Urinary bladder (tissue), 4 donors: ENCODE data around the gene ST7L. TPM values are rescaled to one million over a fixed set of nuclear protein-coding genes. Genes with fewer than 3 reads are reported as not detected.

Experiments used
- DNase-seq: peaks from one replicate; pipeline ENCODE4 v3.0.0-alpha.2; 2015; ENCODE audit errors: extremely low spot score
- H3K27ac ChIP-seq: one replicate; pipeline ENCODE4 v1.5.1; 2013; ENCODE audit warnings: low read depth, mild to moderate bottlenecking, moderate library complexity
- H3K36me3 ChIP-seq: one replicate; pipeline ENCODE4 v1.6.1; 2013; ENCODE audit warnings: mild to moderate bottlenecking, moderate library complexity; ENCODE audit not compliant: insufficient read depth
- H3K4me1 ChIP-seq: one replicate; pipeline ENCODE4 v1.6.1; 2013; ENCODE audit warnings: mild to moderate bottlenecking, moderate library complexity; ENCODE audit not compliant: insufficient read depth
- H3K4me3 ChIP-seq: one replicate; pipeline ENCODE4 v1.5.1; 2013; ENCODE audit warnings: low read depth, low read length
- WGBS: extraction: QIAGEN DNeasy Blood & Tissue Kit; methylation state at CpG from one replicate; pipeline ENCODE4 v1.1.7; 2013; 5-methylcytosine and 5-hydroxymethylcytosine counted together
- polyA plus RNA-seq: library from polyadenylated mRNA; stranded (reverse); fragments of 200-250 nt; gene quantifications from one replicate; pipeline ENCODE4 v1.2.3, GENCODE V29; 2013
- total RNA-seq: library from RNA; depleted of rRNA; stranded (reverse); fragments of >200 nt; gene quantifications from one replicate; pipeline ENCODE4 v1.2.3, GENCODE V29; 2014
- donor health status: healthy with polysubstance abuse.
- donor health status: healthy.

ST7L gene
- total and polyA plus RNA-seq, 2 donors = 12.6 to 38.1 TPM

DNA sequence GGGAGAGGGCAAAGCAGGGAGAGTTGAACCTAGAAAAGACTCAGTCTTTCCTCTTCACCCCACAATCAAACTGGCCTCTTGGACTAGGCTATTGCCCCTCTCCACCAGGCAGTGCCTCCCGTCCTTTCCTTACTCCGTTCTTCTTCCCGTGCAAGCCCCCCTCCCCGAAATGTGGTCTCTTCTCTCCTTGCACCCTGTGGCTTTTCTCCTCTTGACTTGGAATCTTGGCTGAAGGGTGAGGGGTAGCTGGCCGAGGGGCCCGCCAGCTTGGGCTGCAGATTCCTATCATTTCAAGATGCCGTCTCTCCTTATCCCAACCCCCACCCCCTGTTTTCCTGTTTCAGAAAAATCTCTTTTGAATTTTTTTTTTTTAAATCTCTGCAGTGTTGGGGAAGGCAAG lies 108.6 kb downstream of the ST7L start:
- H3K36me3 ChIP-seq = no peaks in the 10 kb centered on the region
- 69% methylated on average over 7 of the region's 7 CpGs for WGBS
- no peak for DNase-seq
- no peak overlapping the region for H3K4me3 ChIP-seq
- no peak overlapping the region for H3K27ac ChIP-seq
- no peaks in the 10 kb centered on the region for H3K4me1 ChIP-seq

- Histone ChIP-seq H3K4me3 (no peak overlapping the region), H3K4me1 (no peaks in the 10 kb centered on the region)
- DNase-seq = no peak
These were observed 109.2 kb downstream of the ST7L start for GRCh38 chr1:112509660-112510178.

GRCh38 chr1:112509005-112509659 lies 109.8 kb downstream of the ST7L start:
- Histone ChIP-seq H3K4me3 (peak overlapping the region; percentile 53), H3K36me3 (no peaks in the 10 kb centered on the region), H3K27ac (peak overlapping the region; percentile 74), H3K4me1 (no peaks in the 10 kb centered on the region)
- no peak for DNase-seq
- WGBS = 15% methylated on average over 66 of the region's 66 CpGs

More at GRCh38 chr1:112509660-112510178, 109.2 kb downstream of the ST7L start:
- H3K27ac ChIP-seq = peak overlapping the region; percentile 74
- H3K36me3 ChIP-seq = no peaks in the 10 kb centered on the region
- 58% methylated on average over 16 of the region's 16 CpGs for WGBS

DNA sequence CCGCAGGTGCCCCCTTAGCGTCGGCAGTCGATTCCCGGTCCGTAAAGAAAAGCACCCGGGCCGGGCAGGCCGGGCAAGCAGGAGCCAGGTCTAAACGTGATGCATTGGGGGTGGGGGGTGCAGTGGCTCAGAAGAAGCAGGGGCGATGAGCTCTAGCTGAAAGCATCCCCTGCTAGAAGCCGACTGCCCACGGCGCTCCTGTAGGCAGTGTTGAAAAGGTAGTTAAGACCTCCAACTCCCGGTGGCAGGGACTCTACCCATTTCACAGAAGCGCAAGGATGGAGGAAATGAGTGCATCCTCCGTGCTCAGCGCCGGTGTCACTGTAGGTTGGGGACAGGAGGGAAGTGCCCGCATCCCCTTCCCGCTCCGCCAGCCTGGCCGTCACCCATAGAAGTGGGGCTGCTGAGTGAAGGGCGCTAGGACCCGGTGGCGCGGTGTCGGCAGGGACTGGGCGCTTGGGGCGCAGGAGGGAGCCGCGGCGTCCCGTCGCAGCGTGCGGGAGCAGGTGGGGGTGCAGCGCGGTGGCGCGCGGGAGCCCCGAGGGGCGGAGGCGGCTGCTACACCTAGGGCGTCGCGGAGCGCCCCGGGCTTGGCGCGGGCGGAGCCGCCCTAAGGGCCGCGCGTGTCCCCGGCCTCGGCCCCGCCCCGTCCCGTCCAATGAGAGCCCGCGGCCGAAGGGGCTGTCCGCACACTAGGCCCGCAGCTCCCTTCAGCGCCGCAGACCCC lies 110.5 kb downstream of the ST7L start, which contains the start of gene WNT2B:
Gene WNT2B, plus strand, starts transcription at position 688 of the 727 bp plus-strand sequence. CDS start 298 bp downstream, outside the sequence.
- H3K4me3 ChIP-seq = peak within 1 kb of the TSS; percentile 53
- H3K4me1 ChIP-seq = no peaks in the 10 kb centered on the region
- no peaks in the 10 kb centered on the region for H3K36me3 ChIP-seq
- WGBS = under 1% methylated on average over 69 of the region's 69 CpGs
- H3K27ac ChIP-seq = peak within 1 kb of the TSS; percentile 74
- no peak for DNase-seq

GRCh38 chr1:112507921-112508277 lies 111.0 kb downstream of the ST7L start:
- no peak overlapping the region for H3K27ac ChIP-seq
- no peaks in the 10 kb centered on the region for H3K4me1 ChIP-seq
- DNase-seq = no peak
- peak overlapping the region; percentile 53 for H3K4me3 ChIP-seq
- no peaks in the 10 kb centered on the region for H3K36me3 ChIP-seq
- 1% methylated on average over 15 of the region's 15 CpGs for WGBS

DNA sequence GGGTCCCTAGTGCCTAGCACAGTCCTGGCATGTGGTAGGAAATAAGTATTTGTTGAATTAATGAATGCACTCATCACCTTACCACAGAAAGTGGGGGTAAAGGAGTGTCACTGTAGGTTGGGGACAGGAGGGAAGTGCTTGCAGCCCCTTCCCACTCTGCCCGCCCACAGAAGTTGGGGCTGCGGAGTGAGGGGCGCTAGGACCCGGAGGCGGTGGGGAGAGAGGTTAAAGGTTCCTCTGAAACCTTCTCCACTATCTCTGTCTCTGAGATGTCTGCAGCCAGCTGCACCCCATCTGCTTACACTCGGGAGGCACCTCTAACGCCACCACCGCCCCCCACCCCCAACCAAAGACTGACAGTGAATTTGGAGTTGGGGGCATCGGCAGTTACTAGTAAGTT lies 111.6 kb downstream of the ST7L start:
- no peak overlapping the region for H3K27ac ChIP-seq
- H3K4me1 ChIP-seq = no peaks in the 10 kb centered on the region
- 74% methylated on average over 9 of the region's 9 CpGs for WGBS
- H3K4me3 ChIP-seq = no peak overlapping the region
- H3K36me3 ChIP-seq = no peaks in the 10 kb centered on the region
- no peak for DNase-seq

DNA sequence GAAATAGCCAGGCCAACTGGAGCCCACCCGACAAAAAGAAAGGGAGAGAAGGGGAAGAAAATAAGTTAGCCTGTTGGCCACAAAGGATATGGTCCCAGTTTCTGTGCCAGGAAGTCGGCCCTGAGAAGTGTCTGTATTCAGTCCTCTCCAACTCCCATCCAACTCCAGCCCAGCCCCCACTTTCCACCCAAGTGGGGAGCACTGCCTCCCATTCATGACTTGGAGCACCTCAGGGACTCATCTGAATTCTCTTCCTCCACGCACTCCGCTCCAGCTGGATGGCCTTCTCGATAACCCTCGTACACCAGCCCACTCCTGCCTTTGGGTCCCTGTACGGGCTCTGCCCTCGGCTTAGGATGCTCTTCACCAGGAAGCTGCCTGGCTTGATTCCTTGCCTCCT lies 112.2 kb downstream of the ST7L start:
- H3K36me3 ChIP-seq = no peaks in the 10 kb centered on the region
- H3K27ac ChIP-seq = no peak overlapping the region
- no peaks in the 10 kb centered on the region for H3K4me1 ChIP-seq
- DNase-seq = no peak
- WGBS = 89% methylated on average over 8 of the region's 8 CpGs
- H3K4me3 ChIP-seq = no peak overlapping the region

GRCh38 chr1:112506306-112506705 lies 112.6 kb downstream of the ST7L start:
- Histone ChIP-seq H3K36me3 (no peaks in the 10 kb centered on the region), H3K4me3 (no peak overlapping the region), H3K4me1 (no peaks in the 10 kb centered on the region), H3K27ac (no peak overlapping the region)
- no peak for DNase-seq
- 86% methylated on average over 2 of the region's 2 CpGs for WGBS

- 85% methylated on average over 3 of the region's 3 CpGs for WGBS
- no peak overlapping the region for H3K27ac ChIP-seq
- DNase-seq = no peak
- no peaks in the 10 kb centered on the region for H3K36me3 ChIP-seq
- H3K4me1 ChIP-seq = no peaks in the 10 kb centered on the region
- H3K4me3 ChIP-seq = no peak overlapping the region
These were observed 113.1 kb downstream of the ST7L start for GRCh38 chr1:112505878-112506277.

- H3K27ac ChIP-seq = no peak overlapping the region
- H3K4me1 ChIP-seq = no peaks in the 10 kb centered on the region
- no peaks in the 10 kb centered on the region for H3K36me3 ChIP-seq
- DNase-seq = no peak
- 69% methylated on average over 1 of the region's 1 CpG for WGBS
- H3K4me3 ChIP-seq = no peak overlapping the region
These were observed 113.5 kb downstream of the ST7L start for GRCh38 chr1:112505400-112505785.

DNA sequence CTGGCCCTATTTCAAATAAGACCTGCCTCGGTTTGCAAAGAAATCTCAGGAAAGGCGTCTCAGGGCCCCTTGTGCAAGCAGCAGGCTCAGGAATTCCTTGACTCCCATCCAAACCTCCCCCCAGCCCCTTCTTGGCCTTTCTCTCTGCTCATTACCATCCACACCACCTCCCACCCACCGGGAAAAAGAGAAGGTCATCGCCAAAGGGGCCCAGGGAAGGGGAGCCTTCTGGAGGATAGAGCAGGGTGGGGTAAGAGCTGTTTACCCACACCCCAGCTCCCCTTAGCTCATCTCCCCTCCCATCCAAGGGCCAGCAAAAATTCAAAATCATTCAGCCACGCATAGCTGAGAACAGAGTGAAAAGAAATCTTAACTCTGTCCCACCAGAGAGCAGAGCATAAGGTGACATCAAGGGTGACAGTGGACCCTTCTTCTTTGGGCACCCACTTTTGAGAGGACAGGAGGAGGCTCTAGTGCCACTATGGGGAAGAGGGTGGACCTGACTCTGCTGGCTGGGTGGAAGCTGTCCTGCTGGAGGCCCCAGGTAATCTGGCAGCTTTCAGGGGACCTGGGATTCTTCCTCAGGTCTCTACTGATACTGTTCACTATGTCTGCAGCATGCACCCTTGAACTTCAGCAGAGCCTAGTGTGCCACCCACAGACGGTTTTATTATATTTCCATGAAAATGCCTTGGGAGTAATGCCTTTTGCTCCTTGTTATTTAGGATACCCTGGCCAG lies 114.1 kb downstream of the ST7L start:
- H3K4me3 ChIP-seq = no peak overlapping the region
- no peaks in the 10 kb centered on the region for H3K4me1 ChIP-seq
- 42% methylated on average over 6 of the region's 6 CpGs for WGBS
- DNase-seq = peak; percentile 57
- no peaks in the 10 kb centered on the region for H3K36me3 ChIP-seq
- H3K27ac ChIP-seq = no peak overlapping the region

DNA sequence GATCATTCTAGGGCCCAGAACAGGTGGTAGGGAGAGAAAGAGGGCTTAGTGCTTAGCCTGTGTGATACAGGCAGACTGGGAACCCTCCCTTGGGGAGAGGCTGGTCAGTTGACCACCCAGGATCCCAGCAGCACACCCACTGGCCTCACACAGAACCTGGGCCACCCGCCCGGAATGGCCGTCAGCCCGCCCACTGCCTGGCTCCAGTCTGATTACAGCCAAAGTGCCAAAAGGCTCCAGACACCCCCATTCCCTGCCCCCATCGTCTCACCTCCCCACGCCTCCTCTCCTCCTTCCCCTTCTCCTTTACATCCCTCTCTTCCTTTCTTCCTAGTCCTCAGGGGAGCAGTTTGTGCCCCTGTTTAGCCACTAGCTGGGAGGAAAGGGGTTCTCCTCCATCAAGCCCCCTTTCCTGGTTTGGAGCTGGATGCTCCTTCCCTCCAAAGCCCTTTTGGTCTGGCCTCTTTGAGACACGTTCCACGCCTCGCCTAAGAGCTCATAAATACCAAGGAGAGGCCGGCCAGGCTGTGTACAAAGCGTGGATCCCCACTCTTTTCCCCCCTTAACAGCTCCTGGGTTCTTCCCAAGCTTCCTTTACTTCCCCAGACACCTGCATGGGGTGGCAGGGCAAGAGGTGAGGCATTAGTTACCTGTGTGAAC lies 114.8 kb downstream of the ST7L start:
- WGBS = 49% methylated on average over 11 of the region's 11 CpGs
- Histone ChIP-seq H3K27ac (no peak overlapping the region), H3K4me1 (no peaks in the 10 kb centered on the region), H3K4me3 (no peak overlapping the region), H3K36me3 (no peaks in the 10 kb centered on the region)
- DNase-seq = peak; percentile 49

DNA sequence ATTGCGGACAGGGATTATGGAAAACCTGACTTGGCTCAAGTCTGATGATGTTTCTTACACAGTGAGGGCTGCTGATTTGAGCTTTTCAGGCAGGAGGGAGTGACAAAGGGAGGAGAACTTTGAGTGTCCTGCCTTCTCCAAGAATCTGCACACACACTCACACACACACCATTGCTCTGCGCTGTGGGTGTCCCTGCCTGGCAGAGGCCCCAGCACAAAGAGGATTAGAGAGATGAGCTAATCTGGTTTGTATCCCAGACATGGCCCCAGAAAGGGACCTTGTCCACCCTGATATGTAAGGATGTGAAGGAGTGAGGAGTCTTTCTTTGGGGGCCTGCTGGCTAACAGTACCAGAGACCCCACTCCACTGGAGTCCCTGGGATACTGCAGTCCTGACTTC lies 116.1 kb downstream of the ST7L start:
- no peaks in the 10 kb centered on the region for H3K36me3 ChIP-seq
- no peaks in the 10 kb centered on the region for H3K4me1 ChIP-seq

More for the DNA sequence above, 116.1 kb downstream of the ST7L start:
- WGBS = 47% methylated on average over 2 of the region's 2 CpGs
- Histone ChIP-seq H3K4me3 (no peak overlapping the region), H3K27ac (no peak overlapping the region)
- DNase-seq = no peak
